DMS153 treated with DMSO at 0.1 percent for 48 hours (cell line): ENCODE measurements around the gene ZNF600.
"Not testable (repeated sequence)": the region's sequence is repeated elsewhere in the genome, so short reads cannot be mapped to it uniquely, and the experiment has no call there.

Experiments used
- DNase-seq: peaks from one replicate; lab custom pipeline; 2025; ENCODE audit not compliant: unreplicated experiment; lab: John Stamatoyannopoulos, UW

The ZNF600 gene

DNA sequence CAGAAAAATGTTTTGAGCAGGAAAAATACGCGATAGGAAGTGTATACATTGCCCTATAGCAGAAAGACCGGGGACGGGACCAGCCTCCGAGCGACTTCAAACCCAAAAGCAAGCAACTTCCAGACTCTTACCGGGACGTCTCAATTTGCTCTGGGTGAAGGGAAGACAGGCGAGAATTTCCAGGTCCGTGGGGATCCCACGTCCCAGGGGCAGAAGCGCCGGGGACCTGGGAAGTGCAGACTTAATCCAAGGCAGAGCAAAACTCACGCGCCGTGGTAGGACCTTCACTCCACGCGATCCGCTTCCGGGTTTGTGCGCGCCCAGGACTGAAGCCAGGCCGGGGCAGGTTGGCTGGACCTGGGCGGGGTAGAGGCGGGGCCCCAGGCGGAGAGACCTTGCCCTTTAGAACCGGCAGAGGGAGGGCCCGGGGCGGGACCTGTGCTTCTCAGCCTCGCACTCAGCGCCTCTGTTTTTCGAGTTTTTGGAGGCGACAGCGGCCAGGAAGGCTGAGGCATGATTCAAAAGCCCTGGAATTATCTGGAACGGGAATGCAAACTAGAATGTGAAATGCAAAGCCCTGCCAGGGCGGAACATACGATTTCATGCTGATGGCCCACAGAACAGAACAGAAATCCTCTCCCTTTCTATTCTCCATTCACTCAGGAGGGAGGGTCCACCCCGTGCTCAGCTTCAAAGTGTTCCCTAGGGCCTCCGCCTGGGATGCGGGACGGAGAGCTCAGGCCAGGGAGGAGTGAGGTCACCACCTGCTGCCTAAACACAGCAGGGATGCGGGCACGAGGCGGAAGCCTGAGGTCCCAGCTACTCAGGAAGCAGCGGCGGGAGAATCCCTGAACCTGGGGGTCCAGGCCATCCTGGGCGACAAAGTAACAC lies at the start of gene ZNF600:
ZNF600 (minus strand) TSS at position 328 of the 891 bp plus-strand sequence. CDS start 7,903 bp downstream, outside the sequence.
- DNase-seq: peak; percentile 67

DNA sequence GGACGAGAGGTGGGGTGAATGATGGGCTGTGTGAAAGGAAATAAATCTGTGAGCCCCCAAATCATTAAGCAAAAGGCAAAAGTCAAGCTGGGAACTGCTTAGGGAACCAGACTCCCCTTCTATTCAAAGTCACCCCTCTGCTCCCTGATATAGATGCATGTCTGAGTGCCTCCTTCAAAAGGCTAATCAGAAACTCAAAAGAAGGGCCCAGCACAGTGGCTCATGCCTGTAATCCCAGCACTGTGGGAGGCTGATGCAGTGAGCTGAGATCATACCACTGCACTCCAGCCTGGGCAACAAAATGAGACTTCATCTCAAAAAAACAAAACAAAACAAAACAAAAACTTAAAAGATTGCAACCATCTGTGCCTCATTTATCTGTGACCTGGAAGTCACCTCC lies 47.7 kb upstream of the ZNF600 start:
- not testable (repeated sequence) for DNase-seq

DNA sequence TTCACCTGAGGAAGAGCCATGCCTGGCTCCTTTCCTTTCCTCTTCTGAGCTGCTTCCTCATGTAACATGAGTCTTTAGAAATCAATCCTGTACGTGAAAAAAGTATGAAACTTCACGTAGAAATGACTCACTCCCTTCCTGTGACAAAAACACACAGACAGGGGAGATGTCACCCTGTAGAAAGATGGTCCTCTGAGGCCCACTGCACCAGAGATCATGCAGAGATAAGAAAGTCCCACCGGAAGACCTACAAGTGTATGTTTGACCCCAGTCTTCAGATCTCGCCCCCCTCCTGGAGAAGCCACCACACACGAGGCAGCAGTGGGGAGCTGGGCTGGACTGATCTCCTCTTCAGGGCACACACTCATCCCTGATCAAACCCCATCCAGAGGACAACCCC lies 47.0 kb upstream of the ZNF600 start:
- DNase-seq: not testable (repeated sequence)

DNA sequence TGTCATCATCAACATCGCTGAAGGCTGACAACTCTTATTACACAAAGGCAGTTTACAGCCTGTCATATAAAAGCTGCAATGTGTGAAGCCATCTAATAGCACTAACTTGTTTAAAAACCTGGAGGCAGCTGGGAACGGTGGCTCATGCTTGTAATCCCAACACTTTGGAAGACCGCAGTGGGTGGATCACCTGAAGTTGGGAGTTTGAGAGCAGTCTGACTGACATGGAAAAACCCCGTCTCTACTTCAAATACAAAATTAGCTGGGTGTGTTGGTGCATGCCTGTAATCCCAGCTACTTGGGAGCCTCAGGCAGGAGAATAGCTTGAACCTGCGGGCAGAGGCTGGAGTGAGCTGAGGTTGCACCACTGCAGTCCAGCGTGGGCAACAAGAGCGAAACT lies 43.3 kb upstream of the ZNF600 start:
- not testable (repeated sequence) for DNase-seq

- DNase-seq: no peak
Measured at GRCh38 chr19:52825765-52826164, 39.2 kb upstream of the ZNF600 start.

- DNase-seq: no peak
Measured at GRCh38 chr19:52823676-52824075, 37.1 kb upstream of the ZNF600 start.

GRCh38 chr19:52821204-52821960 lies 34.8 kb upstream of the ZNF600 start, which contains the start of gene ZNF28:
Gene ZNF28, minus strand, starts transcription at chr19:52821633. Its CDS starts 3,675 bp downstream, at chr19:52817958.
- not testable (repeated sequence) for DNase-seq

DNA sequence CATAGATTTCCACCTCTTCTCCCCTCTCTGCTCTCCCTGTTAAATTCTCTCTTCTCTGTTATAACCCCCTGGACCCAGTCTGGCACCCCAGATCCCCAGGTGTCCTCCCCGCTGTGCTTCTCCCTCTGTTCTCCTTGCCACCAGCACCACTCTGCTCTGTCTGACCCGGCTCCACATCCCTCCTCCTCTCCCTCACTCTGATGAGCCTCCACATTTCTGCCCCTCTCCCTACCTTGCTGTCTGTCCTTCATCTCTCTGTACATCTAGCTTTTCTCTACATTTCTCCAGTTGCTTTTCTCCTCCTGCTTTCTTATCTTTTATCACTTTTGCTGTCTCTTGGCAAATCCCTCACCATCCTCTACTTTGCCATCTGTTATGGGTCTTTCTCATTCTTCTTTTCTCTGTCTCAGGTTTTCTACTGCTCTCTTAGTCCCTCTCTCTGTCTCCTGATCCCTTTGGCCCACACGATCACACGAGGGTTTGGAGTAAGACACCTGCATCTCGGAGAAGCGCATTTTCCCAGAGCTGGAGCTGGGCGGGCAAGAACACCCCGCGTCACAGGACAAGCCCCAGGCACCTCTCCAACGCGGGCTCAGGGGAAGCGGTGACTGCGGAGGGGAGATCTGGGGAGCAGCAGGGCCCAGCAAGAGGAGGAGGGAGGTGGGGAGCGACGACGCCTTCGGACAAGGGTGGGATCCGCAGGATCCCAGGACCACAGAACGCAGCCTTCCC lies 34.0 kb upstream of the ZNF600 start:
- DNase-seq: not testable (repeated sequence)

DNA sequence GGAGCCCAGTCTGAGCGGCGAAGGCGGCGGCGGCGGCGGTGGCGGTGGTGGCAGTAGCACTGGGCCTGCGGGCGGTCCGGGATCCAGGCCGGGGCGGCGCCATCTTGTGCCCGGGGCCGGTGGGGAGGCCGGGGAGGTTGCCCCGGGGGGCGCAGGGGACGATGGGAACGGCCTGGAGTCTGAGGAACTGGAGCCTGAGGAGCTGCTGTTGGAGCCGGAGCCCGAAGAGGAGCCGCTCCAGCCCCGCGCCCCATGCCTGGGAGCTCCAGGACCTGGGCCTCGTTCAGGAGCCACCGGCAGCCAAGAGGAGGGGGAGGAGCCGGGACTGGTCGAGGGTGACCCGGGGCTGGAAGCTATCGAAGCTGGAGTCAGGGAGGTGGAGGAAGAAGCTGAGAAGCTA lies 23.2 kb upstream of the ZNF600 start:
- DNase-seq: no peak

- DNase-seq: not testable (repeated sequence)
Measured at GRCh38 chr19:52799950-52800640, 13.5 kb upstream of the ZNF600 start.

DNA sequence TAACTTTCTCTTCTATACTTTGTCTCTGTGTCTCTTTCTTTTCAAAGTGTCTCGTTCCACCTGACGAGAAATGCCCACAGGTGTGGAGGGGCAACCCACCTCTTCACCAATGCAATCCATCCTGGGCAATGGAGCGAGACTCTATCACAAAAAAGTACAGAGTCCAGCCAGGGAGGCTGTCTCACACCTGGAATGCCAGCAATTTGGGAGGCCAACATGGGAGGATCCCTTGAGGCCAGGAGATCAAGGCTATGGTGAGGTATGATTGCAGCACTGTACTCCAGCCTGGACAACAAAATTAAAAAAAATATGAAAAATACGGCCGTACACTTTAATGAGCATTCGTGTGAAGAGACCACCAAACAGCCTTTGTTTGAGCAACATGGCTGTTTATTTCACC lies 2.8 kb upstream of the ZNF600 start:
- no peak for DNase-seq

- DNase-seq: peak; percentile 5
Measured at GRCh38 chr19:52786078-52786463, 520 bp downstream of the ZNF600 start.

GRCh38 chr19:52785506-52785905 lies 1.1 kb downstream of the ZNF600 start:
- no peak for DNase-seq

- not testable (repeated sequence) for DNase-seq
Measured at GRCh38 chr19:52782864-52783263, 3.7 kb downstream of the ZNF600 start.

GRCh38 chr19:52778811-52779210 lies 7.8 kb downstream of the ZNF600 start:
- DNase-seq: no peak

DNA sequence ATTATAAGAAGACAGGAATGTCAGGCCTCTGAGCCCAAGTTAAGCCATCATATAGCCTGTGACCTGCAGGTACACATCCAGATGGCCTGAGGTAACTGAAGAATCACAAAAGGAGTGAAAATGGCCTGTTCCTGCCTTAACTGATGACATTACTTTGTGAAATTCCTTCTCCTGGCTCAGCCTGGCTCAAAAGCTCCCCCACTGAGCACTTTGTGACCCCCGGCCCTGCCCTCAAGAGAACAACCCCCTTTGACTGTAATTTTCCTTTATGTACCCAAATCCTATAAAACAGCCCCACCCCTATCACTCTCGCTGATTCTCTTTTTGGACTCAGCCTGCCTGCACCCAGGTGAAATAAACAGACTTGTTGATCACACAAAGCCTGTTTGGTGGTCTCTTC lies 30.1 kb downstream of the ZNF600 start:
- DNase-seq: not testable (repeated sequence)

DNA sequence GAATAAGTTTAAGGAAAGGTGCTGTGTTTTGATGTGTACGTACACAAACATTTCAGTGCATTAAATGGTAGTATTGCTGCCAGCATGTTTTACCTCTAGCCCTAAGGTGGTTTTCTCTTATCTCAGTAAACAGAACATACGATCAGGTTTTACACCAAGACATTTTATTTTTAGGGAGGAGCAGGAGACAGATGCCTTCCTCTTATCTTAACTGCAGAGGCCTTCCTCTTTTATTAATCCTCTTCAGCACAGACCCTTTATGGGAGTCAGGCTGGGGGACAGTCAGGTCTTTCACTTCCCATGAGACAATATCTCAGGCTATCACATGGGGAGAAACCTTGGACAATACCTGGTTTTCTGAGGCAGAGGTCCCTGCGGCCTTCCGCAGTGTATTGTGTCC lies 36.8 kb downstream of the ZNF600 start:
- DNase-seq: no peak

DNA sequence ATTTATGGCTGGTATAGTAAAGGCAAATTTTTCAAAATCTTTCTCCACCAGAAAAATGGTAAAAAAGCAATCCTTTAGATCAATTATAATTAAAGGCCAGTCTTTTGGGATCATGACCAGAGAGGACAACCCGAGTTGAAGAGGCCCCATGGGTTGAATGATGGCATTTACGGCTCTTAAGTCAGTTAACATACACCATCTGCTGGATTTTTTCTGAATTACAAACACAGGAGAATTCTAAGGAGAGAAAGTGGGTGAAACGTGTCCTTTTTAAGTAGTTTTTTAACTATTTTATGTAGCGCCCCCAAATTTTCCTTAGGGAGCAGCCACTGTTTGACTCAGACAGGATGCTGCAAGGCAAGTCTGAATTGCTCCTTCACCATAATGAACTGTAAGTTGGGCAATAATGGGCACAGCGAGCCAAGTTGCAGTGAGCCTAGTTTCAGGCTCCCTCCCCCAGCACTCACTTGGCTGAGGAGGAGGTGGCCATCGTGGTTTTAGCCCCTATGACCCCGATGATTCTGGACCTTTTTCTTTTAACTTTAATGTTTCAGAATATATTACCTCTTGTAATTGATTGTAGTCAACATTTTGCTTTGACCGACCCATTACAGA lies 38.1 kb downstream of the ZNF600 start:
- DNase-seq: no peak

GRCh38 chr19:52745919-52746318 lies 40.7 kb downstream of the ZNF600 start:
- peak; percentile 63 for DNase-seq

DNA sequence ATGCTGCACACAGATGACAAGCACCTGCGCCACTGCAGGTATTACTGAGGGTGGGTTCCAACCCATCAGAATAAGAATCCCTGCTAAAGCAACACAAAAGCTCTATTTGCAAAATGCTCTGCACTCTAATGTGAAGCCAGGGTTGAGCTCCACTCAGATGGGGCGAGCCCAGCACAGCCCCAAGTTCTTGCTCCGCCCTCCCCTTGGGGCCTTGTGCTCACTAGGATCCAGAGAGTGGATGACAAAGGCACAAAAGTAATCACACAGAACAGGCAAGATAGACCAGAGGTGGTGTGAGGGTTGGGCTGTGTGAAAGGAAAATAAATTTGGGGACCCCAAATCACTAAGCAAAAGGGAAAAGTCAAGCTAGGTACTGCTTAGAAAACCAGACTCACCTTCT lies 43.5 kb downstream of the ZNF600 start:
- DNase-seq: no peak
